Measurements from ENCODE around the gene SPRR2B. TPM values are rescaled to one million over a fixed set of nuclear protein-coding genes. Genes with fewer than 3 reads are reported as not detected.
"Not testable (repeated sequence)": the region's sequence is repeated elsewhere in the genome, so short reads cannot be mapped to it uniquely, and the experiment has no call there.

The SPRR2B gene
- total RNA-seq, 1 donor from 2014 or later: not detected

DNA sequence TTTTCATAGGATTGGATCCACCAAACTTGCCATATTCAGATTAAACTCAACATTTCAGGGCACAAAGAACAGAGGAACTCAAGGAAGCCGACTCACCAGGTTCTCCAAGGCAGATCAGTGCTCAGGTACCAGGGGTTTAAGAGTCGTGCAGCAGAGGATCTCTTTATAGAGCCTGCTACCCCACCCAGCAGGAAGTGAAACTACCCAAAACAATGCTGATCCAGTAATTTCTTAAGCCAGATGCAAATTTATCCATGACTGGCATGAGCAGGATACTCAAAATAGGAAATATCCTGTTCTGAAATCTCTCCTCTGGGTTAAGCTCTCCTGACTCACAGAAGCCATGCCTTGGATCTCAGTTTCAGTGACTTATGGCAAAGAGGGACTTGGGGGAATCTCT is 14.0 kb downstream of the SPRR2B start, which contains the start of gene SPRR2A:
Gene SPRR2A (minus strand): TSS at position 138 of the 400 bp plus-strand sequence. CDS start 777 bp downstream, outside the sequence.
- Mint-ChIP-seq H3K27me3 (ENCODE audit: low read depth, unreplicated experiment) (no peaks in the 10 kb centered on the region), H3K27ac (ENCODE audit: unreplicated experiment) (no peak within 1 kb of the TSS), H3K4me3 (ENCODE audit: unreplicated experiment) (no peak within 1 kb of the TSS), H3K36me3 (ENCODE audit: low read depth, unreplicated experiment) (no peaks in the 10 kb centered on the region), H3K4me1 (ENCODE audit: low read depth, unreplicated experiment) (peaks cover 5% of the 10 kb centered on the region), H3K9me3 (ENCODE audit: unreplicated experiment) (no peaks in the 10 kb centered on the region)
- H3K4me1 ChIP-seq (ENCODE audit: insufficient read depth, low read length): no peaks in the 10 kb centered on the region
- FAIRE-seq (no peak), DNase-seq (ENCODE audit: low read depth) (no peak)
- H3K27me3 ChIP-seq (ENCODE audit: insufficient read depth, low read length): no peaks in the 10 kb centered on the region
- H3K4me2 ChIP-seq (ENCODE audit: low read length): no peak within 1 kb of the TSS
- H3K36me3 ChIP-seq (ENCODE audit: insufficient read depth, low read length): no peaks in the 10 kb centered on the region
- H3K27ac ChIP-seq (ENCODE audit: low read depth, low read length): no peak within 1 kb of the TSS
- TF ChIP-seq, protein P1, sequence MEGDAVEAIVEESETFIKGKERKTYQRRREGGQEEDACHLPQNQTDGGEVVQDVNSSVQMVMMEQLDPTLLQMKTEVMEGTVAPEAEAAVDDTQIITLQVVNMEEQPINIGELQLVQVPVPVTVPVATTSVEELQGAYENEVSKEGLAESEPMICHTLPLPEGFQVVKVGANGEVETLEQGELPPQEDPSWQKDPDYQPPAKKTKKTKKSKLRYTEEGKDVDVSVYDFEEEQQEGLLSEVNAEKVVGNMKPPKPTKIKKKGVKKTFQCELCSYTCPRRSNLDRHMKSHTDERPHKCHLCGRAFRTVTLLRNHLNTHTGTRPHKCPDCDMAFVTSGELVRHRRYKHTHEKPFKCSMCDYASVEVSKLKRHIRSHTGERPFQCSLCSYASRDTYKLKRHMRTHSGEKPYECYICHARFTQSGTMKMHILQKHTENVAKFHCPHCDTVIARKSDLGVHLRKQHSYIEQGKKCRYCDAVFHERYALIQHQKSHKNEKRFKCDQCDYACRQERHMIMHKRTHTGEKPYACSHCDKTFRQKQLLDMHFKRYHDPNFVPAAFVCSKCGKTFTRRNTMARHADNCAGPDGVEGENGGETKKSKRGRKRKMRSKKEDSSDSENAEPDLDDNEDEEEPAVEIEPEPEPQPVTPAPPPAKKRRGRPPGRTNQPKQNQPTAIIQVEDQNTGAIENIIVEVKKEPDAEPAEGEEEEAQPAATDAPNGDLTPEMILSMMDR (IDR thresholded peaks at IDR 0.05; ENCODE audit: insufficient read depth, low read depth, low read length): no peak
- TF ChIP-seq EZH2 (IDR thresholded peaks at IDR 0.05; ENCODE audit: insufficient read depth, low read length): no peak
- no peaks in the 10 kb centered on the region for H4K20me1 ChIP-seq (ENCODE audit: insufficient read depth, low read length)
- no peak within 1 kb of the TSS for H2AFZ ChIP-seq (ENCODE audit: low read depth, low read length)
- H3K9ac ChIP-seq (ENCODE audit: low read length): no peak within 1 kb of the TSS
- H3K4me3 ChIP-seq (ENCODE audit: insufficient read depth, low read depth, low read length): no peak within 1 kb of the TSS
- H3K79me2 ChIP-seq (ENCODE audit: insufficient read depth, low read length): no peaks in the 10 kb centered on the region
- no peaks in the 10 kb centered on the region for H3K9me3 ChIP-seq (ENCODE audit: insufficient read depth, low read depth, low read length)

DNA sequence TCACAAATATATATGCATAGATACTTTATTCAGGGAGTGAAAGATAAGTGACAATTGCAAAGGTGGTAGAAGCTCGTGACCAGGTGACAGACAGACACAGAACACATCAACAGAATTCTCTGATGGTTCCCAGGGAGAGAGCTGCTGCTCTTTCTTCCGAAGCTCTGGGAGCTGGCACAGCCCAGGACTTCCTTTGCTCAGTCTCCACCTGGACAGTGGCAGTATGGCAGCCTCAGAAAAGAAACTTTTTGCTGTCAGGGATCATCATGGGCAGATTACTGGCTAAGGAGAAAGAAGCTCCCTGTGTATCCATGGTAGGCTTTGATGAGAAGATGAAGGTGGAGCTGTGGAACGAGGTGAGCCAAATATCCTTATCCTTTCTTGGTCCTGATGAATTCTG is 15.3 kb downstream of the SPRR2B start:
- H3K27ac ChIP-seq (ENCODE audit: low read depth, low read length); H3K9me3 ChIP-seq (ENCODE audit: insufficient read depth, low read depth, low read length); H3K27ac Mint-ChIP-seq (ENCODE audit: unreplicated experiment); H3K27me3 Mint-ChIP-seq (ENCODE audit: low read depth, unreplicated experiment); H3K4me2 ChIP-seq (ENCODE audit: low read length); H3K36me3 Mint-ChIP-seq (ENCODE audit: low read depth, unreplicated experiment); H3K27me3 ChIP-seq (ENCODE audit: insufficient read depth, low read length); DNase-seq (ENCODE audit: low read depth); H3K79me2 ChIP-seq (ENCODE audit: insufficient read depth, low read length); H3K9ac ChIP-seq (ENCODE audit: low read length); H3K4me3 ChIP-seq (ENCODE audit: insufficient read depth, low read depth, low read length); H3K4me1 Mint-ChIP-seq (ENCODE audit: low read depth, unreplicated experiment); H3K36me3 ChIP-seq (ENCODE audit: insufficient read depth, low read length); H3K4me1 ChIP-seq (ENCODE audit: insufficient read depth, low read length); H2AFZ ChIP-seq (ENCODE audit: low read depth, low read length); H3K9me3 Mint-ChIP-seq (ENCODE audit: unreplicated experiment); H4K20me1 ChIP-seq (ENCODE audit: insufficient read depth, low read length); H3K4me3 Mint-ChIP-seq (ENCODE audit: unreplicated experiment); FAIRE-seq: not testable (repeated sequence)

DNA sequence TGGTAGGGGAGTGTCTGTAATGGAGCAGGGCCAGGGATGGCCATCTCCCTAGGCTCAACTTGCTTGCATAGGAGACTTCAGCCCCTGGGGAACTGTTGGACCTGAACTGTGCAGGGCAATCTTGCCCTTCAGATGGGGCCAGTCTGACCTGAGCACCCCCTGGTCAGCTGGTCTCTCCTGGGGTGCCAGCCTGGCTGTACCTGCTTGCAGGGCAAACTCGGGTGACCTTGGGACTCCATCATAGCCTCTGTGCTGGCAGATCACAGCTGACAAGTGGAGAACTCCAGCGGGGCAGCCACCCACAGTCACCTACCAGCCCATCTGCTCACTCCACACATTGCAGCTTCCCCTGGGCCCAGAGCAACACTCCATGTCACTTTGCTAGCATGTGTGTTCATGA is 22.2 kb downstream of the SPRR2B start:
- H3K9me3 ChIP-seq (ENCODE audit: insufficient read depth, low read depth, low read length): no peaks in the 10 kb centered on the region
- no peak overlapping the region for H3K4me2 ChIP-seq (ENCODE audit: low read length)
- no peak overlapping the region for H3K9ac ChIP-seq (ENCODE audit: low read length)
- no peak for FAIRE-seq
- TF ChIP-seq EZH2 (IDR thresholded peaks at IDR 0.05; ENCODE audit: insufficient read depth, low read length): no peak
- TF ChIP-seq, protein P1 (IDR thresholded peaks at IDR 0.05; ENCODE audit: insufficient read depth, low read depth, low read length): no peak
- H3K27ac Mint-ChIP-seq (ENCODE audit: unreplicated experiment): no peak overlapping the region
- H3K9me3 Mint-ChIP-seq (ENCODE audit: unreplicated experiment): no peaks in the 10 kb centered on the region
- H4K20me1 ChIP-seq (ENCODE audit: insufficient read depth, low read length): no peaks in the 10 kb centered on the region
- no peaks in the 10 kb centered on the region for H3K79me2 ChIP-seq (ENCODE audit: insufficient read depth, low read length)
- H3K27ac ChIP-seq (ENCODE audit: low read depth, low read length): no peak overlapping the region
- no peaks in the 10 kb centered on the region for H3K27me3 ChIP-seq (ENCODE audit: insufficient read depth, low read length)
- DNase-seq (ENCODE audit: low read depth): no peak
- H3K36me3 ChIP-seq (ENCODE audit: insufficient read depth, low read length): no peaks in the 10 kb centered on the region
- H3K4me1 ChIP-seq (ENCODE audit: insufficient read depth, low read length): no peaks in the 10 kb centered on the region
- no peak overlapping the region for H3K4me3 Mint-ChIP-seq (ENCODE audit: unreplicated experiment)
- H3K4me1 Mint-ChIP-seq (ENCODE audit: low read depth, unreplicated experiment): no peaks in the 10 kb centered on the region
- H2AFZ ChIP-seq (ENCODE audit: low read depth, low read length): no peak overlapping the region
- H3K36me3 Mint-ChIP-seq (ENCODE audit: low read depth, unreplicated experiment): no peaks in the 10 kb centered on the region
- peaks cover 11% of the 10 kb centered on the region for H3K27me3 Mint-ChIP-seq (ENCODE audit: low read depth, unreplicated experiment)
- H3K4me3 ChIP-seq (ENCODE audit: insufficient read depth, low read depth, low read length): no peak overlapping the region

Measured in astrocyte (in vitro differentiated cells and primary cell).